Stimulated activated CD8-positive, alpha-beta memory T cell treated with anti-CD3 and anti-CD28 coated beads, Interleukin-15, amount 100 ng/mL, for 1 hour (primary cell): Measurements from ENCODE around the gene OSBPL5.

Source experiments
- DNase-seq: peaks from one replicate; pipeline ENCODE4 v3.0.0-alpha.2; 2020; ENCODE audit warnings: low read depth

The OSBPL5 gene

DNA sequence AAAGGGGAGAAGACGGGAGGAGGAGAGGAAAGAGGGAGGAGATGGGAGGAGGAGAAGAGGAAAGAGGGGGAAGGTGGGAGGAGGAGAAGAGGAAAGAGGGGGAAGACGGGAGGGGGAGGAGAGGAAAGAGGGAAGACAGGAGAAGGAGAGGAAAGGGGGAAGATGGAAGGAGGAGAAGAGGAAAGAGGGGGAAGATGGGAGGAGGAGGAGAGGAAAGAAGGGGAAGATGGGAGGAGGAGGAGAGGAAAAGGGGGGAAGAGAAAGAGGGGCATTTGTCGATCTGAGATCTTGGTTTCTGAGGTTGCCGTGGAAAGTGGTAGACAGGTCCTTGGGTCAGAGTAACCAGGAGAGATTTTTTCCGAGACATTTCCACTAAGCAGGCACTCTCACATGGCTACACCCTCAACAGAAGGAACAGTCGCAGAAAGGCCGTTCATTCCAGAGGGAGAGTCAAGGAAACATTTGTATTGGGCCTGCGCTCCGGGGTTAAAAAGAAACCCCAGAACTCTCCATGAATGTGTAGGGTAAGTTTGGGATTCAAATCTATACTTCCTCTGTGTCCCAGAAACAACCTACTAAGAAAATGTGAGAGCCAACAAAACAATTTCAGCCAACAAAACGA, 68.1 kb downstream of the OSBPL5 start:
- no peak for DNase-seq

DNA sequence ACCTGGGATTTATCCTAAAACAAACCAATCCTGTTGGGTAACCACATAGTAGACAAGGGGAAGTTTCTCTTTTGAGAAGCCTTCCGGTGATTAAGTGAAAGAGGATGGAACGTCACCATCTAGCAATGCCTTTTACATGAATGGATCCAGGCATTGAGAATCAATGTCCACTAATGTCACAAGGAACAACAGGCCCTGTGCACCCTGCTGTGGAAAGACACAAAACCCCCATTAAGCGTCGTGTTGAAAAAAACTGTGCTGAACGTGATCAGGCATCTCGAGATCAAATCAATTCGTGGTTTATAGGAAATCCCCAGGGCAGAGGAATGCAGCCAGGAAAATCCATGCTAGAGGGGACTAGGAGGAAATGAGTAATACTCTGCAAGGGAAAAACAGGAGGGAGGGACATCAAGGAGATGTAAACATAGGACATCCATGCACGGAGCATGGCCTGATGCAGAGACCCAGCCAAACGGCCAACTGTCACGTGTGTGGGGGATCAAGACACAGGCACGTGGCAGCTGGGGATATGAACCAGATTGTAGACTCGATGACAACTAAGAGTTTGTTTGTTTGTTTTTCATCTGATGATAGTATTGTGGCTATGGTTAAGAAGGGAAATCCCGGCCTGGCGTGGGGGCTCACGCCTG, 69.3 kb downstream of the OSBPL5 start:
- no peak for DNase-seq

DNA sequence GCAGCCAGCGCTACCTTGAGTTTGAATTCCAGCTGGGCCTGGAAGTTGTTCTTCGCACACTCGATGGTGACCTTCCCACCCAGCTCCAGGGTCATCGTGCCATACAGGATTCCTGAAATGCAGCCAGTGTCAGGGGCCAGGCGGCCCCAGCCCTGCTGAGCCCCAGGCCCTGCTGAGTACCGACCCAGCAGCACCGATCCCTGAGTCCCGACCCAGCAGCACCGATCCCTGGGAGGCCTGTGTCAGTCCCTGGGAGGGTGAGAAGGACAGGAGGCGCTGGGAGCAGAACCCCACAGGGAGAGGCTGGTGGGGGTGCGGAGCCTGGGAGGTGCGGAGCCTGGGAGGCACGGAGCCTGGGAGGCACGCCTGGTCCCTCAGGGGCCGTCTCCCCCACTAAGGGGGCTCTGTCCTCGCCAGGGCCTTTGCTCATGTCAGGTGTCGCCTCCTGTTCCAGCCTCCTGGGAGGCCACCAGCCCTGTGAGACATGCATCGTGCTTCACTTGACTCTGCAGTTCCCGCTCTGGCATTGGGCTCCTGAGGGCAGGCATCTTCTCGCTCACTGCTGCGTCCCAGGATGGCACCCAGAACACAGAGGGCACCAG, 70.8 kb downstream of the OSBPL5 start:
- no peak for DNase-seq

DNA sequence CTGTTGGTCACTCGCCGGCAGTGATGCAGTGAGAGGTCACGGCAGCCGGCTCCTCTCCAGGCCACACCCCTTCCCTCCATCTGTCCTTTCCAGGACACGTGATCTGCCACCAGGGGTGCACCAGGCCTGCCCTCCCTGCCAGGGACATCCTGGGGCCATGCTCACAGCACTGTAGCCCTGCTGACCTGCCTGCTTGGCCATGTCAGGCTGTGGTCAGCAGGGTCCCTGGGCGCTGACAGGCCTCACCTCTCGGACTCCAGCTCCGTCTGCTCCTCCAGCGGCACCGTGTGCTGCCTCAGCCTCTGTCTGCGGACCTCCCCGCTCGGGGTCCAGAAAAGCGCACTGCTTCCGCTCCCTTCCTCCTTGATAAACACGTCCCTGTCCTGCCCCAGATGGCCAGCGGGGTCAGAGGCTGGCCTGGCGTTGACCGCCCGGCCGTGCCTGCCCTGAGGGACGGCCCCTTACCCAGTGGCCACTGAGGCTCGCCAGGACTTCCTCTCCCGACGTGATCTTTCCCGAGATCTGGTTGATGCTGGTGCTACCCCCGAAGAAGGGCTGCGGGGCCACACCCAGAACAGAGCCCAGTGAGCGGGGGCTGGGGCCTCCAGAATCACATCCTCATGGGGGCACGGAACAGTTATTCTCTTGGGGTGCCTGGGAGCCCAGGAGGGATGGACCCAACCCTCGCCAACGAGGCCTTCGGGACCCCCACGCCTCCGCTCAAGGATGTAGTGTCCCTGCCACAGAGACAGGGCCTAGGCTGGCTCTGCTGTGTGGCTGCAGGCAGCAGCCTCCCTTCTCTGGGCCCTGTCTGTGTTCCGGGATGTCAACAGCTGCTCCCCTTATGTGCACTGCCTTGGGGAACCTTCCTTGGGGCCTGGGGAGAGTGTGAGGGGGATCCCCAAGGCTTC, 71.6 kb downstream of the OSBPL5 start:
- DNase-seq: no peak

DNA sequence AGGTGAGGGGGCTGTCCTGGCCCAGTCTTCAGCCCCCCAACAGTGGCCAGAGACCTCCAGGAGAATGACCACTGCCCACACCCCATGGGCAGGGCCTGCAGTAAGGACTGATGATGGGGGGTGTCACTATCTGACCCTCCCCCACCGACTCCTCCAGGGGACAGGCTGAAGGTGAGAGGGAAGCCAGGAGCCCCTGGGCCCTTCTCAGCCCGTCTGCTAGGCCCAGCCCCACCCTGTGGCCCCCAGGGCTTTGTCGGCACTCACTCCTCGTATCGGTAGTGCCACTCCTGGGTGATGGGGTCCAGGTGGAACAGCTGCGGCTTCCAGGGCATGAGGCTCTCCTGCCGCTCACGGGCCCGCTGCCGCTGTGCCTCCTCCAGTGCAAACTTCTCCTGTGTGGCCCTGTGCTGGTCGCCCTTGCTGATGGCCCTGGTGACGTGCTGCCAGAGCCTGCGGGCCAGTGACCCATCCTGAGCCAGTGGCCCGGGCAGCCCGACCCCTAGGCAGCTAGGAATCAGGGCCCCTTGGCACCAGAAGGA, 72.4 kb downstream of the OSBPL5 start:
- no peak for DNase-seq

DNA sequence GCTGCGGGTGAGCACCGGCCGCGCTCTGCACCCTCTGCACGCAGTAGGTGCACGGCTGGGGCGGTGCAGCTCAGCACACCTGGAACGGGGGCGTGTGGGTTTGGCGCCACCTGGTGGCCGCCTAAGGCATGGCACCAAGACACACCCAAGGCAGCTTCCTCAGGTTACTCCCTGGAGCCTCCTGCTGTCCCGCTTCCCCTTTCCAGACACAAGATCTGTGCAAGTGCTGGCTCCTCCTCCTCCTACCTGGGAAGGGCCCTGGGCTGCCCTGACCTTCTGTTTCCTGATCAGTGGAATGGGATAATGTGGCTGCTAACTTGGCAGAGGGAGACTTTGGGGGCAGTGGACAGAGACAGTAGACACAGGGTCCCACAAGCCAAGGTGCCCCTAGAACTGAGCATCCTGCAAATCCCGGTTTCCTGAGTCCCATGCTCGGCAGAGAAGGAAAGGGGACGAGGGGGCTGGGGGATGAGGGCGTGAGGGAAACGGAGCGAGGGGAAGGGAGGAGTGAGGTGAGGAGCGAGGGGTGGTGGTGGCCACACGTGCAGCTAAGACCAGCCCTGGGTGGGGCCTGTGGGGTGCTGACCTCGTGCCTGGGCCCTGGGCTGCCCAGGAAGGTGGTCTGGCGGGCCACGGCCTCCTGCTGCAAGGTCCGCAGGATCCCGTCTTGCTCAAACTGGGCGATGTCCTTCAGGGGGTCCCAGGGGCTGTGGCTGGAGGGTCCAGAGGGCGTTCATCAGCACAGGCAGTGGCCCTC, 73.1 kb downstream of the OSBPL5 start:
- peak; percentile 24 for DNase-seq

DNA sequence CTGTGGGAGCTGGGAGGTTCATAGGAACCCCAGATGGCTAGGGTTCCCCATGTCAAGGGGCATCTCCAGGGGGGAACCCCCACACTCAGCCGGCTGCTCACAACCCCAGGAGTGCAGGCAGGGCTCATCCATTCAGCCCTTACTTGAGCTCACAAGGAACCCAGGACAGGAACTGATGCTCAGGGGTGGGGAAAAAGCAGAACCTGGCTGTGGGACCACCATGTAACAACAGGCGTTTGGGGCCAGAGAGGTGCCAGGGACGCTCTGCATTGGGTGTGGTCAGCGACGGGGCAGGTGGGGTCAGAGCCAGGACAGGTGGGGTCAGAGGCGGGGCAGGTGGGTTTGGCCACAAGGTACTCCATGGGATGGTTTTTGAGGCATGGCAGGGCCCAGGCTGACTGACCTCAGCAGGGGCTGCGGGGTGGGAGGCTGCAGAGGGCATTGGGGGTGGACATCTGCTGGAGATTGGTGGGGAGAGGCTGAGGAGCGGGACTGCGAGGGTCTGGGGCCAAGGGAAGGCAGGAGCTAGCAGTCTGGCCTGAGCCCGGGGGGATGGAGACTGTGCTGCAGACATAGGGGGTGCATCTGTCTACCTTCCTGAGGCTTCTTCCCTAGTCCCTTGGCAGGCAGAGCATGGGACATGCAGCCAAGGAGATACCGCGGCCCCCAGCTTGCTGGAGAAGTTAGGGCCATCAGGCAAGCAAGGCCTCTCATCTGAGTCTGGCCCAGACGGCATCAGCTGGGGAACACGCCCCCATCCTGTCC, 73.8 kb downstream of the OSBPL5 start:
- no peak for DNase-seq

DNA sequence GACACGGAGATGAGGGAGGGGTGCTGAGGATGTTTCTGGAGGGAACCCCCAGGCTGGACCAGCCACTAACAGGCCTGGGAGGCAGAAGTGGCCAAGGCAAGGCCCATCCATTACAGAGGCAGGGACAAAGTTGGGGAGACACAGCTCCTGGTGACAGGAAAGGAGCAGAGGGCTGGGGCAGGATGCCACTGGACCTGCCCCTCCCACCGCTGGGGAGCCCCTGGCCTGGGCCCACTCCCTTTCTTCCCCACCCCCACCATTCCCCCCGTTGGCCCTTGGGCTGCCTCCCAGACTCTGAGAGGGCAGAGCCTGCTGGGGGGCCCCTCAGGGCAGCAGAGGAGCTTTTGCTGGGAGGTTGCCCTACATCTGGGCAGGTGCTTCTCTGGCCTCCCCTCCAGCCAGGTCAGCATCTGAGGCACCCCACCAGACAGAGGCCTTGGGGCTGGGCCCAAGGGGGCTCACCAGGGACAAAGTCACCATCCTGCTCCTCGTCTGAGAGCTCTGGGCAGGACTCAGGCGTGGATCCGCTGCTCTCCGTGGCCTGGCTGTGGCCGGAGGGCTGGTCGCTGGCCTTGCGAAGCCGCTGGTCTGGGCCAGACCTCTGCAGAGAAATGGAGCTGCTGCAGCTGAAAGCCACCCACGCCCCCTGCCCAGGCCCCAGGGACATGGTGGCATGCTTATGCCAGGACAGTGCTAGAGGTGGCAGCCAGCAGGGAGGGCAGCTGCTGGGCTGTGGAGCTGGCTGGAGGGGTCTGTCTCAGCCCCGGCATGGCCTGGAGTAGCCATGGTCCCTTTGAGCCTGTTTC, 74.8 kb downstream of the OSBPL5 start:
- no peak for DNase-seq

DNA sequence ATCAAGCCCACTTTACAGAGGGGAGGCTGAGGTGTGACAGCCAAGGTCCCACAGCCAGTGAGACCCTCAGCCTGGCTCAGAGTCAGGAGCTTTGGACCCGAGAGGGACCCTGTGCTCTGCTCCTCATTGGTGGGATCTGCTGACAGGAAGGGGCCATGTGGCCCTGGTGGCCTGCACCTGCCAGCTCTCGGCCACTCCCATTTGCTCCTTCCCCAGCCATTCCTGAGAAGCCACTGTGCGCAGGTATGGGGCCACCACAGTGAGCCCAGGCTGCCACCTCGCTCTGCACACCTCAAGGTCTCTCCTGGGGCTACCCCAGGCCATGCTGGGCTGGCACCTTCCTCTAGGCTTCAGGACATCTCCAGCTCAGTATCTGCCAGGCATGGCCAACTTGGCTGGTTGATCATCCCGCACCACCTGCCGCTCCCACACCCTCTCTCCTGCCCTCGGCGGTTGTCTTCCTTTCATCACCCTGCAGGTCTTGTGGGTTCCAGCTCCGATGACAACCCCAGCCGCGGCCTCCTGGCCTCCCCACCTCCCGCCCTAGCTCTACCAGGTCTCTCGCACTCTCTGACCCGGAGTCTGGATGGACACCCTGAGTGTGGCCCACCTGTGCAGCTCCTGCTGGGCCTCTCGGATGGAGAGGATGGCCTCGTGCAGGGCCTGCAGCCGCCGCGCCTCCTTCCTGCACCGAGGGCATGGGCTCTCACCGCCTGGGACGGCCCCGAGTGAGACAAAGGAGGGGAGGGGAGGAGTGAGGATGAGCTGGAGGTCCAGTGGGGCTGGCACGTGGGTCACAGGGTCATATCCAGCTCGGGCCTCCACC, 75.7 kb downstream of the OSBPL5 start:
- DNase-seq: no peak

DNA sequence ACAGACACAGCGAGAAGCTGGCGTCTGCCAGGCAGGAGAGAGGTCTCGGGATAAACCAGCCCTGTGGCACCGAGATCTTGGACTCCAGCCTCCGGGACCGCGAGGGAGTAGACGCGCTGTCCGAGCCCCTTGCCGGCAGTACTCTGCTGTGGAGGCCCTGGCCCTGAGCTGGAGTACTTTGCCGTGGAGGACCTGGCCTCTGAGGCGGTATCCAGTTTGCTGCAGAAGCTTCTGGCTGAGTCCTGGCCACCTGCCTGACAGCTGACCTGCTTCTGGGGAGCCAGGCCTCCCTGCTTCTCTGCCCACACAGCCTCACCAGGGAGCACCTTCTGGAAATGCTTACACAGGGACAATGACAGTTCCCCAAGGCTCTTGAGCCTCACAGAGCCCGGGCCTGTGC, 76.3 kb downstream of the OSBPL5 start:
- no peak for DNase-seq

DNA sequence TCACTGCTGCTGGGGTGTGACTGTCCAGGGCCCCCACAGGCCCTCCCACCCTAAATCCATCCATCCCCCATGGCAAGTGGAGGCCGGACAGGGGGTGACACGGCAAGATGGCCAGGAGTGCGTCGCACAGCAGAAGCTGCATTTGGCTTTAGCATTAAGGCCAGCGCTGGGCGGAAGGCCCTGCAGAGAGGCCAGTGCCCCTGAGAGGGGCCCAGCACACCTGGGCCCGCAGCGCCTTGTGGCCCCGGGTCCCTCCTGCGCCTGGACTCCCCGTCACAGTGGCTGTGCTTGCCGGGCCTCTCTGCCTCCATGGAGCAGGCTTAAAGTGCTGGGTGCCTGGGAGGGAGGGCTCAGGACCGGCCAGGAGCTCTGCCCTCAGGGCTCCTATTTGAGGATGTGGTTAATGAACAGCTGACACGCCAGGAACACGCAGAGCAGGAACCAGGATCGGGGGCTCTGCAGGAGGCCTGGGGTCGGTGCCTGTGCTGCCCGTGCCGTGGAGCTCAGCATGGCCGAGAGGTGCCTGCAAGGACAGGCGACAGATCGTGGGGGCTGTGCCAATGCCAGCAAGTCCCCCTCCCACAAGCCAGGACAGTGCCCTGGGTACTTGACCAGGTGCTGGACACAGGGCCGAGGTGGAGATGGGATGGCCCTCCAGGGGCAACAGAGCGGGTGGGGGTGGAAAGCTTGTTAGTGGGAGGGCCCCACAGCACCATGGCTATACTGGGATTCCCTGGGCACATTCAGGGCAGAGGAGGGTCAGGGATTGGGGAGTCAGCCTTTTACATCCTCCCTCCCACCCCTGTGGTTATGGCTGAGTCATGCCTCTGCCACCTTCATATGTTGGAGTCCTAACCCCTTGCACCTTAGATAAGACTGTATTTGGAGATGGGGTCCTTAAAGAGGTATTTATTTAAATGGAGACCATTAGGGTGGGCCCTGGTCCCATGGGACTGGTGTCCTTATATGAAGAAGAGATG, 77.0 kb downstream of the OSBPL5 start:
- no peak for DNase-seq

DNA sequence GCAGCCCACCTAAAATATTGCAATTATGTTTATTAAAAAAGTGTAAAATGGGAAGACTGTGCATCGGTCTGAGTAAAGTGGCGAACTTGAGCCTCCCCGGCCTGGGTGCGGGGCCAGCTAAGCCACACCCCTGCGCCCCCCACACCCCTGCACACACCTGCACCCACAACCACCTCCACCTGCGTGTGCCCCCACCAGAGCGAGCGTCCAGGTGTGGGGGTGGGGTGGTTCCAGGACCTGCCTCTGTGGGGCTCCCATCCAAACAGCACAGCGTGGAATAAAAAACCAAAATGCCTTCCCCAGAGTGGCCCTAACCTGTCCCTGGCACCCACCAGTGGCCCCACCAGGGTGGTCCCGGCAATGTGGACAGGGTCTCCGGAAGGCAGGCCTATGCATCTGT, 77.7 kb downstream of the OSBPL5 start:
- DNase-seq: no peak

DNA sequence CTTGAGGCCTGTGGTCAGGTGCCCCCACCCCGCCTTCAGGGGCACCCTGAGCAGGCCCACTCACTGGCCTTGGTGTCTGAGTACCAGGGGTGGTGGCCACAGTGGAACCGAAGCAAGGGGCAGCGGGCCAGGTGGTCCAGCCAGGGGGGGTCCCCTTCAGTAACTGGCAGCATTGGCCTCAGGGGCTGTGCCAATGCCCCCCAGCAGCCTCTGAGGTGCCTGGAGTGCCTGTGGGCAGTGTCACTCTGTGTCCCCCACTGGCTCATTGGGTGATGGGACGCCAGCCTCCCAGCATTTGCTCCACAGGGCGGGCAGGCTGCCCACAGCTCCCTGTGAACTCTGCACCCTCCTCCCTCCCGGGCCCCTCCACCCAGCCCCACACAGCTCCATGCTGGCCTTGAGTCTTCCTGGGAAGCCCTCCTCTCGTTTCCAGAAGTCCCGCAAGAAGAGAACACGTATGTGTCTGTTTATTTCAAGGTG, 78.4 kb downstream of the OSBPL5 start:
- no peak for DNase-seq

DNA sequence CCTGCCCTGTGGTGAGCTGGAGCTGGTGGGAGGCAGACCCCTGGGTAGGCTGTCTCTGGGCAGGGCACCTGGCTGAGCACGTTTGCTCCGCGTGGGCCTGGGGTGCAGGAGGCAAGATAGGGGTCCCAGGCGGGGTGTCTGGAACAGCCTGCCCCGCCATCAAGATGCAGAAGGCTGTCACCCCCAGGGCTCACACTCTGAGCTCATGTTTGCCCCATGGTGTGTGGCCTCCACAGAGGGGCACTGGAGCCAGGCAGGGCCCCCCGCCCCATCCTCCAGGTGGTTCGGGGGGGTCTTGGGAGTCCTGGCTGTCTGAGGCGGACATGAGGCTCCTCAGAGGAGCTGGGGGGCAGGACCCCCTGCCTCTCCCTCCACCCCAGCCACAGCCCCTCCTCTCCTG, 79.0 kb downstream of the OSBPL5 start:
- DNase-seq: no peak

DNA sequence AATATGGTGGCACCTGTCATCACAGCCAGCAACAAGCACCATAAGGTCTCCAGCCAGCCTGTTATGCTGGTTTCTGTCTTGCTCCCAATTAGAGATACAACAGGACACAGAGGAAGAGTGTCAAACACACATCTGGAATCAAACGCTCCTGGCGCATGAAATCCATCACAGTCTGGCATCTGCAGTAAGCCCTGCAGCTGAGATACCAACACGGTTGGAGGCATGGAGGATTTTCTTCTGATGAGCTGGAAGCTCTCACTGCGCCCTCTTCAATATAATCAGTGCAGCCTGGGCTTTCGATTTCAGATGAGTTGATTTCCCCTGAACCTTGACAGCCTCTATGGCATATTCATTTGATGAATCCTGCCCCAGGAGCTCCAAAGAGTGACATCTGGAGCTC, 80.1 kb downstream of the OSBPL5 start:
- DNase-seq: no peak

DNA sequence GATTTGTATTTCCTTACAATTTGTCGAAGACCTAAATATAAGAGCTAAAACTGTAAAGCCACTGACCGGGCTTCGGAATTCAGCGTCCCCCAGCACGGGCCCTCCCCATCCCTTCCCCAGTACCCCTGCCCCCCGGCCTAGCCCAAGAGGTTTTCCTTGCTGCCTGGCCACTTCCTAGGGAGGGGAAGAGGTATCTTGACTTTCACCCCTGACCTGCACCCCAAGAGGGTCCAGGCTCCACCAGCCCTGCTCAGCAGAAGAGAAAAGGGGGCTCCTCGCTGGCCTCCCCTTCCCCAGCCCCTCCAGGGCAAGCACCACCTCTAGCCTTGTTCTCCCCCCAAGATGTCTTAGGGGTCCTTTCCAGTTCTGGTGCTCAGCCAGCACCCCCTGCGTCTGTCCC, 81.8 kb downstream of the OSBPL5 start:
- DNase-seq: no peak

DNA sequence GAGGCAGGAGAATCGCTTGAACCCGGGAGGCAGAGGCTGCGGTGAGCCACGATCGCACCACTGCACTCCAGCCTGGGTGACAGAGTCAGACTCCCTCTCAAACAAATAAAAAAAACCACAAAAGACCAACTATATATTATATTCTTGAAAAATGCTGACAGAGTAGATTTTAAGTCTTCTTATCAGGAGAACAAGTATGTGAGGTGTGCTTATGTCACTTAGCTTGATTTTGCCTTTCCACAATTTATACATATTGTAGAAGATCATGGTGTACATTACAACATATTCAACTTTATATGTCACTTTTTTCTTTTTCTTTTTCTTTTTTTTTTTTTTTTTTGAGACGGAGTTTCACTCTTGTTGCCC, 83.7 kb downstream of the OSBPL5 start:
- DNase-seq: no peak
